HG03095 (cell line): ENCODE measurements around the gene GPR42.
"Not testable (repeated sequence)": the region's sequence is repeated elsewhere in the genome, so short reads cannot be mapped to it uniquely, and the experiment has no call there.

Source experiments
- ATAC-seq: cut with Tn5 transposase; IDR thresholded peaks from one replicate; pipeline ENCODE4 v1.9.1; 2021; ENCODE audit warnings: moderate library complexity; ENCODE audit not compliant: unreplicated experiment

GPR42 gene

GRCh38 chr19:35346193-35347052 is 24.4 kb upstream of the GPR42 start:
- no peak for ATAC-seq

- ATAC-seq = peak; percentile 41
Observed at GRCh38 chr19:35347171-35347929, 23.5 kb upstream of the GPR42 start, which contains the start of gene FFAR1. Gene FFAR1, plus strand, starts transcription at chr19:35347902. Its CDS starts 3,650 bp downstream, at chr19:35351552.

GRCh38 chr19:35347930-35348298 is 23.0 kb upstream of the GPR42 start:
- ATAC-seq = no peak

GRCh38 chr19:35348911-35349611 is 21.8 kb upstream of the GPR42 start:
- ATAC-seq = no peak

- ATAC-seq = no peak
Observed at GRCh38 chr19:35349614-35350521, 21.0 kb upstream of the GPR42 start.

GRCh38 chr19:35350591-35350990 is 20.3 kb upstream of the GPR42 start:
- no peak for ATAC-seq

GRCh38 chr19:35351411-35352176 is 19.3 kb upstream of the GPR42 start:
- no peak for ATAC-seq

- ATAC-seq = no peak
Observed at GRCh38 chr19:35352177-35352447, 18.8 kb upstream of the GPR42 start.

GRCh38 chr19:35352448-35353304 is 18.2 kb upstream of the GPR42 start:
- ATAC-seq = no peak

GRCh38 chr19:35353635-35354034 is 17.2 kb upstream of the GPR42 start:
- no peak for ATAC-seq

GRCh38 chr19:35354898-35355297 is 16.0 kb upstream of the GPR42 start:
- ATAC-seq = no peak

- ATAC-seq = no peak
Observed at GRCh38 chr19:35355791-35356460, 14.9 kb upstream of the GPR42 start.

GRCh38 chr19:35357867-35358573 is 12.8 kb upstream of the GPR42 start, which contains the start of gene FFAR3:
Gene FFAR3, plus strand, starts transcription at chr19:35358460. Its CDS starts 431 bp downstream, at chr19:35358891.
- ATAC-seq = no peak

GRCh38 chr19:35358834-35359233 is 12.0 kb upstream of the GPR42 start:
- ATAC-seq = not testable (repeated sequence)

- ATAC-seq = not testable (repeated sequence)
Observed at GRCh38 chr19:35359395-35359794, 11.5 kb upstream of the GPR42 start.

GRCh38 chr19:35360081-35360480 is 10.8 kb upstream of the GPR42 start:
- not testable (repeated sequence) for ATAC-seq

GRCh38 chr19:35360880-35361420 is 9.9 kb upstream of the GPR42 start:
- ATAC-seq = no peak
